HepG2 (cell line): Measurements from ENCODE around the gene TXNRD1. TPM values are rescaled to one million over a fixed set of nuclear protein-coding genes. Genes with fewer than 3 reads are reported as not detected.

ENCODE experiments used
- ATAC-seq: fragments of 200-7000 bp; cut with Tn5 transposase; 3 replicates; pipeline ENCODE4 v1.9.1; 2020; ENCODE audit warnings: mild to moderate bottlenecking, moderate library complexity
- BruUV-seq: library from RNA; stranded (reverse); fragments of 400-500 nt; replicated peaks from 2 replicates; lab custom pipeline; 2021; lab: Mats Ljungman, UMichigan
- CTCF ChIA-PET: fragments of 300-600 bp; formaldehyde crosslinking; extraction: SDS; loops from one replicate; lab custom pipeline; 2021; ENCODE audit warnings: low total read pairs, inconsistent platforms, low intra/inter-chr PET ratio; lab: Yijun Ruan, JAX
- POLR2A ChIA-PET: fragments of 350-600 bp; sonication (Branson Sonifier 250); formaldehyde crosslinking; loops from one replicate; lab custom pipeline; 2020; ENCODE audit warnings: antibody characterized with exemption, inconsistent platforms; lab: Yijun Ruan, JAX
- DNase-seq: peaks from one replicate; pipeline ENCODE4 v3.0.0-alpha.2; 2015; ENCODE audit warnings: low spot score
- FAIRE-seq: peaks from 3 replicates; lab custom pipeline; 2011; peaks lifted over from hg19 to GRCh38; lab: Jason Lieb, UNC
- H2AFZ ChIP-seq: one replicate; pipeline ENCODE4 v1.6.1; 2011; ENCODE audit warnings: low read length, inconsistent platforms
- H3K27ac ChIP-seq: fragments of 300-600 bp; 3 replicates; pipeline ENCODE4 v1.8.0; 2011; ENCODE audit warnings: mixed run types, mild to moderate bottlenecking, mixed read lengths, low read length, inconsistent platforms; ENCODE audit not compliant: insufficient read depth; ENCODE audit errors: extremely low read length
- H3K27me3 ChIP-seq, 2 experiments: fragments of 200-600 bp in 1 of 2; 2 replicates in 1 of 2; 3 replicates in 1 of 2; pipeline versions ENCODE4 v1.6.0 to v1.8.0; 2011; ENCODE audit warnings: low read length in 2 of 2, mild to moderate bottlenecking in 2 of 2, moderate library complexity in 2 of 2, inconsistent platforms in 1 of 2; ENCODE audit not compliant: insufficient read depth in 2 of 2, control insufficient read depth in 1 of 2
- H3K36me3 ChIP-seq, 2 experiments: fragments of 200-600 bp in 1 of 2; replicated peaks in 1 of 2; 2 replicates in 1 of 2; 3 replicates in 1 of 2; pipeline versions ENCODE4 v1.5.1 to v1.8.0; 2011; ENCODE audit warnings: low read length in 2 of 2, inconsistent platforms in 1 of 2; ENCODE audit not compliant: insufficient read depth in 2 of 2, control insufficient read depth in 1 of 2
- H3K4me1 ChIP-seq: 2 replicates; pipeline ENCODE4 v1.5.1; 2012; ENCODE audit warnings: low read length, inconsistent platforms; ENCODE audit not compliant: insufficient read depth
- H3K4me2 ChIP-seq: 2 replicates; pipeline ENCODE4 v1.6.0; 2011; ENCODE audit warnings: low read depth, low read length, inconsistent platforms
- H3K4me3 ChIP-seq, 3 experiments: fragments of 200-600 bp in 1 of 3; sonication (generic), shearing (Covaris generic) in 1 of 3; replicated peaks in 1 of 3; 2 replicates each; pipeline ENCODE4 v1.5.1; 2011 to 2016; ENCODE audit warnings: low read length in 3 of 3, inconsistent platforms in 2 of 3, low read depth in 2 of 3, mild to moderate bottlenecking in 2 of 3, control low read depth in 1 of 3, mixed read lengths in 1 of 3; ENCODE audit not compliant: insufficient read depth in 1 of 3
- H3K79me2 ChIP-seq: one replicate; pipeline ENCODE4 v1.6.1; 2011; ENCODE audit warnings: low read length, inconsistent platforms; ENCODE audit not compliant: insufficient read depth
- H3K9ac ChIP-seq: 2 replicates; pipeline ENCODE4 v1.6.0; 2011; ENCODE audit warnings: mild to moderate bottlenecking, low read depth, low read length, inconsistent platforms; ENCODE audit not compliant: insufficient read depth
- H3K9me3 ChIP-seq: 2 replicates; pipeline ENCODE4 v1.5.1; 2012; ENCODE audit warnings: mild to moderate bottlenecking, low read length
- H4K20me1 ChIP-seq: 2 replicates; pipeline ENCODE4 v1.6.0; 2011; ENCODE audit warnings: inconsistent platforms, mild to moderate bottlenecking, low read length, moderate library complexity; ENCODE audit not compliant: insufficient read depth
- ARID2 ChIP-seq: sonication (generic); formaldehyde crosslinking; IDR thresholded peaks from 2 replicates; pipeline ENCODE4 v1.8.1; 2022; ENCODE audit warnings: mild to moderate bottlenecking, missing genetic modification reagents, borderline replicate concordance
- LCORL ChIP-seq, 2 experiments: fragments of 450-650 bp in 1 of 2; sonication (generic) in 1 of 2; formaldehyde crosslinking in 1 of 2; IDR thresholded peaks; 2 replicates each; pipeline versions ENCODE4 v1.5.0 to v1.6.1; 2017 to 2020; ENCODE audit warnings: antibody characterized with exemption in 1 of 2, missing genetic modification reagents in 1 of 2
- NFYC ChIP-seq: IDR thresholded peaks from 2 replicates; pipeline ENCODE4 v1.6.1; 2016; ENCODE audit warnings: missing genetic modification reagents, missing compliant biosample characterization
- NRL ChIP-seq: sonication (generic); formaldehyde crosslinking; IDR thresholded peaks from 2 replicates; pipeline ENCODE4 v1.5.0; 2020; ENCODE audit warnings: missing genetic modification reagents, mild to moderate bottlenecking, moderate library complexity, borderline replicate concordance
- PTBP1 ChIP-seq: fragments of 200-400 bp; formaldehyde crosslinking; IDR thresholded peaks from 2 replicates; pipeline ENCODE4 v1.6.1; 2018; ENCODE audit warnings: low read length, low read depth; ENCODE audit not compliant: poor library complexity, severe bottlenecking
- ZBTB33 ChIP-seq: sonication (generic); formaldehyde crosslinking; IDR thresholded peaks from 2 replicates; pipeline ENCODE4 v1.4.0; 2020; ENCODE audit warnings: missing genetic modification reagents
- ZNF232 ChIP-seq: sonication (generic); formaldehyde crosslinking; IDR thresholded peaks from 2 replicates; pipeline ENCODE4 v1.4.0; 2020; ENCODE audit warnings: missing genetic modification reagents, borderline replicate concordance
- WGBS: methylation state at CpG from one replicate; pipeline ENCODE4 v1.1.6; 2017; ENCODE audit warnings: low lambda C conversion rate; 5-methylcytosine and 5-hydroxymethylcytosine counted together
- in situ Hi-C: cut with HindIII; loops from 2 replicates; pipeline ENCODE4 v1.10.0; 2017; ENCODE audit warnings: low pct_unique_long_range_greater_than_20kb; ENCODE audit not compliant: extremely low pct_ligation_motif_present
- intact Hi-C: fragments of 100-400 bp; cut with micrococcal nuclease; formaldehyde crosslinking; loops from one replicate; pipeline ENCODE4 v1.10.0; 2022; ENCODE audit not compliant: unreplicated experiment
- polyA plus RNA-seq, 8 experiments: library from polyadenylated mRNA; depleted of rRNA in 3 of 8; stranded (reverse) in 7 of 8; unstranded in 1 of 8; fragments of >200 nt; fragmentation: Illumina TruSeq in 4 of 8; extraction: Trizol in 4 of 8; gene quantifications; 2 replicates each; pipeline versions ENCODE4 v1.2.1 to v1.2.3, GENCODE V29; 2011 to 2016; ENCODE audit warnings: low read depth in 4 of 8, missing spikeins in 1 of 8, mixed read lengths in 1 of 8; ENCODE audit not compliant: insufficient read depth in 1 of 8
- total RNA-seq, 5 experiments: library from RNA; depleted of rRNA; stranded (reverse); fragments of >200 nt; fragmentation: Illumina TruSeq; extraction: Trizol; gene quantifications; 2 replicates each; pipeline ENCODE4 v1.2.3, GENCODE V29; 2016; ENCODE audit warnings: low read depth in 1 of 5

The TXNRD1 gene
- total and polyA plus RNA-seq, 2 of the 13 experiments (the other 11 are each of a cell fraction or from before 2014, with no cell fraction given), result 54.0 to 190 TPM

GRCh38 chr12:104273503-104273902 lies 57.9 kb downstream of the TXNRD1 start:
- H3K4me2 ChIP-seq, result no peak overlapping the region
- H3K9me3 ChIP-seq, result no peaks in the 10 kb centered on the region
- peaks cover 28% of the 10 kb centered on the region for H3K4me1 ChIP-seq
- no peak overlapping the region for H3K9ac ChIP-seq
- no peaks in the 10 kb centered on the region for H3K79me2 ChIP-seq
- intact Hi-C loops, result no loop called here
- H3K36me3 ChIP-seq, result no peaks in the 10 kb centered on the region
- BruUV-seq, result no TSS peak
- no peaks in the 10 kb centered on the region for H3K27me3 ChIP-seq
- TF ChIP-seq LCORL (IDR thresholded peaks at IDR 0.05) (no peak), LCORL (CRISPR knock-in tag; IDR thresholded peaks at IDR 0.05) (no peak), ZBTB33 (peak; percentile 55; the same call in 1 of the 2 replicates)
- ChIA-PET CTCF (no interaction called here), POLR2A (no interaction called here)
- WGBS, result 85% methylated on average over 11 of the region's 11 CpGs
- no peak for ATAC-seq
- no peak overlapping the region for H2AFZ ChIP-seq
- no peaks in the 10 kb centered on the region for H4K20me1 ChIP-seq
- no peak for FAIRE-seq
- no peak for DNase-seq
- in situ Hi-C loops, result no loop called here
- H3K4me3 ChIP-seq, result no peak overlapping the region
- H3K27ac ChIP-seq, result no peak overlapping the region

GRCh38 chr12:104274811-104275210 lies 59.2 kb downstream of the TXNRD1 start:
- Histone ChIP-seq H3K9me3 (no peaks in the 10 kb centered on the region), H3K27me3 (no peaks in the 10 kb centered on the region), H4K20me1 (no peaks in the 10 kb centered on the region), H3K36me3 (no peaks in the 10 kb centered on the region), H2AFZ (no peak overlapping the region), H3K9ac (no peak overlapping the region), H3K4me2 (no peak overlapping the region), H3K4me3 (no peak overlapping the region), H3K27ac (no peak overlapping the region), H3K4me1 (peaks cover 28% of the 10 kb centered on the region), H3K79me2 (no peaks in the 10 kb centered on the region)
- CTCF ChIA-PET, result no interaction called here
- no peak for DNase-seq
- POLR2A ChIA-PET, result interaction anchor here (2.6 kb wide), 1 partner anchor 12 kb away, joined by 18 read pairs; no protein-coding TSS in a partner anchor
- intact Hi-C loops (no loop called here), in situ Hi-C loops (no loop called here)
- no peak for TF ChIP-seq PTBP1
- no peak for TF ChIP-seq ZNF232
- TF ChIP-seq NFYC (CRISPR knock-in tag), result no peak
- no peak for TF ChIP-seq ARID2 (CRISPR knock-in tag)
- TF ChIP-seq NRL, result no peak
- WGBS, result 80% methylated on average over 4 of the region's 4 CpGs
- ATAC-seq, result no peak
- BruUV-seq, result no TSS peak
- FAIRE-seq, result no peak
